IPS-NIHi11 (cell line): ENCODE results near the gene ATP8A2.

Source experiments
- DNase-seq: peaks from one replicate; pipeline ENCODE4 v3.0.0; 2012; ENCODE audit warnings: mixed read lengths, low spot score

ATP8A2 gene

DNA sequence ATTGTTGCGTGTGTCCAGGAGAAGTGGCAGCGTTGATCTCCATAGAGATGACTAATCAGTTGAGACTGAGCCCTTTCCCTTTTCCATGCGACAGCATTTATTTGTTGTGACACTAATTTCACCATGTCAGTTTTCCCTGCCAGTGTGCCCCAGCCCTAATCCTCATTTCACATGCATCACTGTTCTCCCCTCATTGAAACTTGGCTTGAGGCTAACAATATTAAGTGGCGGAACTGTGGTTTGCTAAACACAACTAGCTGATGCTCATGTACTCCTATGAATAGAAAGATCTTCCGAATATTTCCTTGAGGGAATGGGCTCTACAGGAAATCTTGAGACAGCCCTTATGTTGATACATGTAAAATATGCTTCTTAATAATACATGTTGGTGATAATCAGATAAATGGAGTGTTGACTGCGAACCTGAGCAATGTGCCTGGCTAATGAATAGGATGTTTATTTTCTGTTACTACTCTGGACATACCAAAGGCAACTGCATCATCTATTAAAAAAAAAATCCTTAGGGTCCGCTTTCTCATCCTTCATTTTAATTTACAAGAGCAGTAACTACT is 258.6 kb downstream of the ATP8A2 start:
- DNase-seq = no peak

- DNase-seq = peak; percentile 45
Measured at GRCh38 chr13:25632166-25632888, 260.6 kb downstream of the ATP8A2 start.

DNA sequence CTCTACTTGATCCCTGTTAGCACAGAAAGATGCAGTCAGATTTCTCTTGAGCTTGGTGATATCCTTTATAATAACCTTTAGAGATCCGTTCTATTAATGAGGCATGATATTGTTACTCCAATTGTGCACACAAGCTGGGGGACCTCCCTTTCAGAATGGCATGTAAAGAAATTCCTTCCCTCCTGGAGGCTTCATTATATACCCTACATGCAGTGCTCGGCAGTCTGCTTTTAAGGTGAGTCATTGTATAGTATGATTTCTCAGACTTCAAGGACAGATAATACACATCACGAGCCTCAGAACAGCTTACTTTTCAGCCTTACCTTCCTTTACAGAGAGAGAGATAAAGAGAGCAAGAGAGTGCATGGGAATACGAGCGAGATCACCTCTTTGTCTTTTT is 261.3 kb downstream of the ATP8A2 start:
- DNase-seq = no peak

GRCh38 chr13:25645681-25646080 is 273.9 kb downstream of the ATP8A2 start:
- no peak for DNase-seq

DNA sequence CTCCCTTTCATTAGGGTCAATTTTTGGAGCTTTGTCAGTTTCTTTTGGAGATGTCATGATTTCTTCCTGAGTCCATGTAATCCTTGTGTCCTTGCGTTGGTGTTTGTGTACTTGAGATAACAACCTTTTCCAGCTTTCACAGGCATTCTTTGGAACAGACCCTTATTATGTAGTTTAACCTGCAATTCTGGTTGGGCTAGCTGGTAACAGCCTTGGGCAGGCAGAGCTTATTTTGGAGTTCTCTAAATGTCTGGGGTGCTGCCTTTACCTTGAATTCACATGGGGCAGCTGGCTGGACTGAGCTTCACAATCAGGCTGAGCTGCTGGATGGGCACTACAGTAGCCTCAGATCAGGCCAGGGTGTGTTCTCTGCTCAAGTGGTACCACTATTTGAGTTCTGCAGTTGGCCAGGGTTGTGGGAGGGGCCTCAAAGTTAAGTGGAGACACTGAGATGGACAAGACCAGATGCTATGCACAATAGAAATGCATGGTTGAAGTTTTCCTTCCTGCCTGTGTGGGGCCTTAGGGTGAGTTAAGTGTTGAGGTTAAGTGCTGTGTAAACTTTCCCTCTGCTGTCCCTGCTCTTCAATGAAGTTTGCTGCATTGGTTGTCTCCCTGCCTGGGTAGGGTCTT is 277.3 kb downstream of the ATP8A2 start:
- no peak for DNase-seq

GRCh38 chr13:25652764-25653163 is 281.0 kb downstream of the ATP8A2 start:
- DNase-seq = peak; percentile 32

DNA sequence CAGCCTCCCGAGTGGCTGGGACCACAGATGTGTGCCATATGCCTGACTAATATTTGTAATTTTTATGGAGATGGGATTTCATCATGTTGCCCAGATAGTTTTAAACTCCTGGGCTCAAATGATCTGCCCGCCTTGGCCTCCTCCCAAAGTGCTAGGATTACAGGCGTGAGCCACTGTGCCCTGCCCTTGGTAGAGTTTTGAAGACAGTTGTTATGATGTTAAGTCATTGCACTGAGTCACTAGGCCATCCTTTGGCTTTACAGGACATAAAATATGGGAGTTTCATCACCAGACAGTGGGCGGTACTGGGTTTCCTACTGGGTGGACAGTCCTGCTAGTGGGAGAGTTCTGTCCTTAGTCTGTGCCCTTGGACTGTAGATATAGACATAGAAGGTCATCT is 282.5 kb downstream of the ATP8A2 start:
- no peak for DNase-seq

DNA sequence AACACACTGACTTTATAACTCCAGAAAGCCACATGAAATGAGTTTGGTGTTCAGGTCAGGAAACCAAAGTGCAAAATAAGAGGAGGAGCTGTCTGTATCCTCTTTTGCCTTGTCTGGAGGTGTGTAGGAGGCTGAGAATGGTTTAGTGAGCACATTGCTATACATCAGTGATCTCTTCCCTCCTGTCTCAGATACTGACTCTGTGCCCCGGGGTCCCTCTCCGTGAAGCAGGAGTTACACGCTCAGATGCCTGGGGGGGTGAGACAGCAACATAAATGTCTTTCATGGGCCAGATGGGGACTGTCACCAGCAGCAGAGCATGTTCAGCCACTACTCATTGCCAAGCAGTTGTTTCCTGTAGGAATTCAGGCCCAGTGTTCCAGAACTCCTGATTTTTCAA is 285.4 kb downstream of the ATP8A2 start:
- DNase-seq = no peak

- DNase-seq = no peak
Measured at GRCh38 chr13:25659091-25659795, 287.5 kb downstream of the ATP8A2 start.

DNA sequence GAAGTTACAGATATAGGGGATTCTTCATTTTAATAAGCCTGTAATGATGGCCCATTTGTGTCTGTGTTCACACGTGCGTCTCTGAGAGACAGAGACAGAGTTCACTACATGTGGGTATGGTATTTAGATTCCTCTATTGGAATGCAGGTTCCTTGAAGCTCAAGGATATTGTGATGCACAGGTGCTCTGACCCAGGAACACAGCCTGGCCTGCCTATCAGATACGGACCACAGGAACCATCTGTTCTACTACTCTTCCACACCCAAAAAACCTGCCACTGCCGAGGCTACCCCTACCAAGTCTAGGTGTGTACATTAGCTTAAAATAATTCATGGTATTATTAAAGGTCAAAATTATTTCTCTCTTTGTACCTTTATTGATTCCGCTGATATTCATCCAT is 289.2 kb downstream of the ATP8A2 start:
- DNase-seq = no peak

- no peak for DNase-seq
Measured at GRCh38 chr13:25662516-25662915, 290.7 kb downstream of the ATP8A2 start.

GRCh38 chr13:25668345-25668744 is 296.6 kb downstream of the ATP8A2 start:
- DNase-seq = no peak

- DNase-seq = no peak
Measured at GRCh38 chr13:25673711-25674110, 301.9 kb downstream of the ATP8A2 start.

DNA sequence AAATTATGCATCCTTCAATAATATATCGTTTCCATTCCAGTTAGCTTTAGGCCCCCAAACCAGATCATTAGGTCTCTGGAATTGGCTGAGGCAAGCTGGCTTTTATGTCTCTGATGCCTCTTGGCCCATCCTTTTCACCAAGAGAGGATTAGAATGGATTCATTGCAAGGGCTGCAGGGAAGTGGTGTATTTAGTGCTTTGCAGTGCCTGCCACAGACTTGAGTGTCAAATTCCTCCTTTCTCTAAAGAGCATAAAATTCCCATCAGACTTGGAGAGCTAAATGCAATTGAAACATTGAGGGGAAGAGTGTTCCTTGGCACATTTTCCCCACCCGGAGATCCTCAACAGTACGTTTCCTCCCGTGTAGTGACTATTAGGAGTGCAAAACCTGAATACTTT is 302.6 kb downstream of the ATP8A2 start:
- no peak for DNase-seq

- DNase-seq = no peak
Measured at GRCh38 chr13:25675060-25675459, 303.3 kb downstream of the ATP8A2 start.

GRCh38 chr13:25677956-25678355 is 306.2 kb downstream of the ATP8A2 start:
- no peak for DNase-seq

GRCh38 chr13:25678398-25678797 is 306.6 kb downstream of the ATP8A2 start:
- no peak for DNase-seq

- DNase-seq = no peak
Measured at GRCh38 chr13:25679159-25679558, 307.4 kb downstream of the ATP8A2 start.

GRCh38 chr13:25679936-25680335 is 308.2 kb downstream of the ATP8A2 start:
- DNase-seq = no peak

GRCh38 chr13:25682276-25682675 is 310.5 kb downstream of the ATP8A2 start:
- DNase-seq = no peak

DNA sequence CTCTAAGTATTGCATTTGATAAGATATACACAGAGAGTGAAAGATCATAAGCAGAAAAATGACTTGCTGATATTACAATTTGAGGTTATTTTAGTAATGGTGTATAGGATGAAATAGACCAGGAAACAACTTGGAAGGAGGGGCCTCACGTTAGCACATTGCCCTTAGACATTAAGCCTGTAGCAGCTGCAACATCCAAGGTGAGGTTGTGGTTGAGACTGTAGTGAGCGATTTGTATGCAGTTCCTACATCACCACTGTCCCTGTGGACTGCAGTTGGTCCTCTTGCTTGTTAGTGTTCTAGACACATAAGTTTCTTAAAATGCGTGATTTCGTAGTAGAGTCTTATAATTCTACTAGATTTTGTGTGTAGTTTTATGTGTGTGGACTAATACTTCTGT is 311.3 kb downstream of the ATP8A2 start:
- DNase-seq = no peak

DNA sequence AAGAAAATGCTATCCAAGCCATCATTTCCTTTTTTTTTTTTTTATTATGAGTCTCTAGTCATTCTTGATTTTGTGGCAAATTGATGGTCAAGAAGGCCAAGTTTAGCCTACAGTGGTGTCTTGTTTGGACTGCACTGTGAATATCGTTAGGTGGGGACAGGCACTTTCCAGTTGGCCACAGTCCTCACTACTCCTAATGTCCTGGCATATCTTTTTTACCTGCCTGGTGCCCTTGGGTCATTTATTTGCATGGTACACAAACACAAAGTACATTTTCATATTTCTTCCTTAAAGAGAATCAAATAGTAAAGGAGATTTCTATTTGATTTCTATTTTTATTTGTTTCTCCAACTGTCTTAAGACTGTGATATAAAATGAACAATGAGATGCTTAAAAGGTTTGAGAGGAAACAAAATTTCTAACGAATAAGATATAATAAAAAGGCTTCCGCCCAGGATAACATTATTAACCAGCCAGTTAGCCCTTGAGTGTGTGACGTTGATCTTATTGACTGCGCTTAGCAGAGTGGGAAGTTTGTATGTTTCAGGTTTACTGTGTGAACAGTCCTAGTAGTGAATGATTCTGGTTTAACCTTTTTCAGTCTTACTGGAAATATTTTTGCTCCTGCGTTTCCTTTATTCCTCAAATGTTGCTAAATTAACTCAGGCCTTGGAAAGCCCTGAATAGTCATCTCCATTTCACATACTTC is 312.0 kb downstream of the ATP8A2 start:
- no peak for DNase-seq
